Nucleus accumbens (tissue), 56 donors: ENCODE results near the gene SLC6A17.

Experiments
- DNase-seq, 56 donors: peaks; one replicate each; lab custom pipeline; 2025; lab: John Stamatoyannopoulos, UW

Gene SLC6A17

GRCh38 chr1:110234691-110235090 lies 84.4 kb downstream of the SLC6A17 start:
- DNase-seq = no peak

DNA sequence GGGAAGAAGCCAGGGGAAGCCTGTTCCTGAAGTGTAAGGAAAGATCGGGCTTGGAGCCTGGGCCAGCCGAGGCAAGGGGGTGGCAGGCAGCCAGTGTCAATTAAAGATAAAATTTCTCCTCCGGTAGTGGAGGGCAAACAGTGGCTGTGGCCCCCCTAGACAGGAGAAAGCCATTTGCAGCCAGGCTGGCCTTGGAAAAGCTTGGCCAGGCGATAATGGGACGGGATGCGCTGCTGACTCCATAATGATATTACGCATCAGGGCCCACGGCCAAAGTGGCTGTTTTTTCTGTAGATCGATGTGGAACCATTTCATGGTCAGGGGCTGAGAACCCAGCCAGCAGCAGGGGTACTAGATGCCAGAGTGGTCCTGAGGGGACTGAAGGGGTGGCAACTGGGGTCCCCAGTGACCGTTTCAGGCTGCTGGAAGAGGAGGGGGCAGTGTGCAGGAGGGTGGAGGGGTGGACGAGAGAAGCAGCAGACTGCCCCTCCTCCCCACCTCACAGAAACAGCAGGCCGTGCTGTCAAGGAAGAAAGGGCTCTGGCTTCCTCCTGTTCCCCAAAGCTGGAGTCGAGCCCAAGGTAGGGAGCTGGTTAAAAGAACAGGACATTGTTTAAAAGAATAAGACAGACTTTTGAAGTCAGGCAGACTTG lies 85.0 kb downstream of the SLC6A17 start:
- DNase-seq = peak in 2 of 56 donors; percentile 7 to 33

GRCh38 chr1:110235834-110236682 lies 85.8 kb downstream of the SLC6A17 start:
- DNase-seq = peak in 1 of 56 donors; percentile 6

DNA sequence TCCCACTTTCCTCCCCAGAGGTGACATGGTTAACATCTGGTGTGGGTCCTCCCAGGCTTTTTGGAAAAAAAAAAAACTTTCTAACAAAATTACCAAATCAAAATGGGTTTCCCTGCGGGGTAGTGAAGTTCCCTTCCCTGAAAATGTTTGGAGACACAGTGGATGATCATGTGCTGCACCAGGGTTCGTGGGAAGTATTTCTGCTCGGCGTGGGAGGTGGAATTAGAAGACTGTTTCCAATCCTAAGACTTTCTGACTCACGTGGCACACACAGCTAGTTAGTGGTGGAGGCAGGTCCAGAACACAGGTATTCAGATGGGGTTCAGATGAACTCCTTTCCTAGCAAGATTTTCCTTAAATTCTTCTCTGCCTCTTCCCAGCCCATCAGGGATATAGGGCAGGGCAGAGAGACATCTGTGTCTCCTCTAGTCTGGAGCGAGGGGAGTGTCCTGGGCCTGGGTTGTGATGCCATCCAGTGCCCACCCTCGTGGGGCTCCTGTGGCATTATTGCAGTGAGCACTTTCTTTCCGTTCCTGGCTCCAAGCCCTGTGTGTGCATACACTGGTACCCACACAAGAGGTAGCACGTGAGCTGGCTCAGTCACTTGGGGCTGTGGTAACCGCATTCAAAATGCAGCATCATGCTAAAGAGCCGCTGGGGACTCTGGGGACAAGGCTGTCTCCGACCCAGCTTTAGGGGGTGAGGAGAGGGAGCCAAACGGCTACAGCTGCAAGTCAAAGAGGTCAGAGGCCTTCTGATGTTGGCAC lies 87.3 kb downstream of the SLC6A17 start:
- peak in 18 of 56 donors; percentile 7 to 69 (median 26) for DNase-seq

DNA sequence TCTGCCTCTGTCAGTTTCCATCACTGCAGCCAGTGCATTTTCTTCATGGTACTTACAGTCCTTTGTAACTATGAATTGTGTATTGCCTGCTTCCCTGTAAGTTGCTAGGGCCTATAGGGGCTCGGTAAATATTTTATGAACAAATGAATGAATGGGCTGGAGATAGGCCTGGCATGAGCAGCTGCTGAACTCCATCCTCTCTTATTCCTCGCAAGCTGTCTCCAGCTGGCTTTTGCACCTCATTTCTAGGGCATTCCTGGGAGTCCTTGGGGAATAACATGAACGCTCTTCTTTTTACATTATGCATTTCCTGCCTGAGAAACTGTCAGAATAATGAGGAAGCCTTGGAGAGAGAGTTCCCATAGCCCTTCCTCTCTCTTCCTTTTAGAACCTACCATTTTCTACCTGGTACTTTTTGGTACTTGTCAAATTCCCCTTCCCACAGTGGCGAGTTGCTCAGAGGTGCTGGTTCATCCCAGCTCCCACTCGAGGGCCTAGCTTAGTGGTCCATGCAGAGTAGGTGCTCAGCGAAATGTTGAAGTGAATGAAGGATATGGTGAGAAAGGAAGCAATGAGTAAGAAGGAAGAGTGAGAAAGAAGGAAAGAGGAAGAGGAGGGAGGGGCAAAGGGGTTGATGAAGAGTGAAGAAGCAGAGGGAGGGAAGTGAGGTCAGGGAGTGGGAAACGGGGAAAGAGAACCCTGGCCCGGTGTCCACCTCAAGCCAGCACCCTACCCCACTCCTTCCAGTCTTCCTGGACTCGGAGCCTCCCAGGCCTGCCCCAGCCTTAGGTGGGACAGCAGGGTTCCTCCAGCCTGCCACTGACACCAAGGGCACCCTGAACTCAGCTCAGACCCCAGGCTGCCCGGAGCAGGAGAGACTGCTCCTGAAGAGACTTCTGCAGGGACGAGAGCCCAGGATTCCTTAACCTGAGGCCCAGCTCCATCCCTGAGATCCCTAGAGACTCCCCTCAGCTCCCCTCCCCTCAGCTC lies 89.4 kb downstream of the SLC6A17 start:
- DNase-seq = no peak

DNA sequence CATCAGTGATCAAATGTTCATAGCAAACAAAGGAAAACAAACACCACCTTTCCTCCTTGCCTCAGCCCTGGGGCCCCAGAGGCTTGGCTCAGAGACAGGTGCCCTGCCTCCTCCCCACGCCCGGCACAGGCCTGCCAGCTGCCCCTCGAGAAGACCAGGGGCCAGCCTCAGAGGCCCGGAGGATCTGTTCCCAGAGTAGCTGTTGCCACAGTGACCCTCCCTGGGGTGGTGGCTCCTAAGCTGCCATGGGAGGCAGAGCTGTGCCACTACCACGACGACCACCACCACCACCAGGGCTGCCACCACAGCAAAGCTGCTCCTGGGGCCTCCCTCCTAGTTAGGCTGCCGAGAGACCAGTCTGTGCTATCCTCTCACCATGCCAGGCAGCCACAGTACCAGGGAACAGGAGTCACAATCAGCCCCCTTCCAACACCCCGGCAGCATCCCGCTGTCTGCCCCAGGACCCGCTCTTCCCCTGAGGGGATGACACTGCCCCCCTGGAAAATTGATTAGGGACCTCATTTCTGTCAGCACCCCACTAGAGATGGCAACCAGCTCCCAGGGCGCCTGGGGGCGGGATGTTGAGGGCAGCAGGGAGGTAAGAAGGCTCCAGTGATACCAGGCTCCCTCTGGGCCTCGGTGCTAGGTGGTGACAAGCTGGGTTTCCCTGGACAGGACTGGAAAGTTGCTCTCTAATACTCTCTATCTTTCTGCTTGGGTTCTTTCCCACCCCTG lies 90.3 kb downstream of the SLC6A17 start:
- no peak for DNase-seq

GRCh38 chr1:110241516-110241915 lies 91.2 kb downstream of the SLC6A17 start:
- no peak for DNase-seq

GRCh38 chr1:110242062-110242461 lies 91.8 kb downstream of the SLC6A17 start:
- DNase-seq = no peak

DNA sequence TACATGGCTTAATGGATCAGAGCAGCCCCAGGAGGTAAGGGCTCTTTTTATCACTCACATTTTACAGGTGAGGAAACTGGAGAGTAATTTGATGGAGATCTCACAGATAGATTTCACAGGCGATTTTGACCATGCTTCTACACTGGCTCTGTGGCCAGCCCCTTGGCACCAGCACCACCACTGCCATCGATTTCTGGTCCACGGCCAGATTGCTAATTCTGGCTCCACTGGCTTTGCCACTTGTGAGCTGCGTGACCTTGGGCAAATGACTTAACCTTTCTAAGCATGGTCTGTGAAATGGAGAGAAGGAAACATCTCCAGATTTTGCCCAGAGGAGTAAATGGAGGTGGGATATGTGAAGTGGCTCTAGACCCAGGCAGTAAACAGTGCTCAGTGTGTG lies 92.4 kb downstream of the SLC6A17 start:
- no peak for DNase-seq

GRCh38 chr1:110243146-110243545 lies 92.9 kb downstream of the SLC6A17 start:
- DNase-seq = no peak

GRCh38 chr1:110243574-110243973 lies 93.3 kb downstream of the SLC6A17 start:
- peak in 4 of 56 donors; percentile 9 to 13 (median 12) for DNase-seq

GRCh38 chr1:110245876-110246620 lies 95.8 kb downstream of the SLC6A17 start:
- DNase-seq = no peak

GRCh38 chr1:110248746-110249145 lies 98.5 kb downstream of the SLC6A17 start:
- no peak for DNase-seq

GRCh38 chr1:110249256-110249655 lies 99.0 kb downstream of the SLC6A17 start:
- peak in 6 of 56 donors; percentile 12 to 29 (median 15) for DNase-seq

DNA sequence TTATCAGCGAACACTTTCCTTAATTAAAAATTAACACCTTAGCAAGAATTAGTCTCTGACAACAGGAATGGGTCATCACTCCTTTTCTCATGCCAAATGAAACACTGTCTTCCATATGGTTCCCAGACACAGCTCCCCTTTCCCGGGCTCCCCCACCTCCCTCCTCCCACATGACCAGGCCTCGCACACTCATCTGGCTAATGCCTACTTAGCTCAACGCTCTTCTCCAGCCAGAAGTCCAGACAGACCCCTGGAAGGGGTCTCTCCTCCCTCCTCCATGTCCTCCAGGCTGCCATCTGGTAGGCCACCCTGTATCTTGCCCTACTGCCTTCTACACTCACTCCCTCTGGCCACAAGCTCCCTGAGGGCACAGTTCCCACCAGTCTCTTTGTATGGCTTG lies 99.7 kb downstream of the SLC6A17 start:
- DNase-seq = no peak

- DNase-seq = no peak
Observed at GRCh38 chr1:110250749-110251148, 100.5 kb downstream of the SLC6A17 start.
